HG03064 (cell line): Measurements from ENCODE around the gene TMEM266.
A peak's percentile ranks its signal among the peaks of the same experiment; 100 is the strongest.

ENCODE experiments used
- ATAC-seq: cut with Tn5 transposase; IDR thresholded peaks from one replicate; pipeline ENCODE4 v1.9.1; 2021; ENCODE audit warnings: low read depth; ENCODE audit not compliant: unreplicated experiment

Gene TMEM266

GRCh38 chr15:76178296-76179000 lies 118.7 kb downstream of the TMEM266 start:
- no peak for ATAC-seq

- ATAC-seq: no peak
Measured at GRCh38 chr15:76179023-76179422, 119.2 kb downstream of the TMEM266 start.

GRCh38 chr15:76180321-76180720 lies 120.5 kb downstream of the TMEM266 start:
- ATAC-seq: no peak

- no peak for ATAC-seq
Measured at GRCh38 chr15:76181705-76182107, 121.9 kb downstream of the TMEM266 start.

- ATAC-seq: no peak
Measured at GRCh38 chr15:76183930-76184649, 124.3 kb downstream of the TMEM266 start.

DNA sequence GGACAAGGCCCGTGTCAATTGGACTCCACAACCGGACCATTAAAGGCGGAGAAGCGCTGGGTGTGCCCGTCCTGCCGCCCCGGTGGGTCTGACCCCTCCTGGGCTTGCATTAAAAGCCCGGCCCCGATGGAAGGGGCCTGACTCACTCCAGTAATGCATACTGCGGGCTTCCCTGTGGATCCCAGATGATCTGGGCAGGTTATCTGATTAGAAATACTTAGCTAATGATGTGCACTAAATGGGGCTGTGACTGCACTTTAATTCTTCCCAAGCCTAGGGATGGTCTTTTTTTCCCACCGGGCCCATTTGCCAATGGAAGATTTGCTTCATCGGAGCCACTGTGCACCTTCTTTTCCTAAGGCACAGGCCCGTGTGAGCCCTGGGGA lies 124.9 kb downstream of the TMEM266 start:
- no peak for ATAC-seq

- ATAC-seq: no peak
Measured at GRCh38 chr15:76185716-76186115, 125.9 kb downstream of the TMEM266 start.

DNA sequence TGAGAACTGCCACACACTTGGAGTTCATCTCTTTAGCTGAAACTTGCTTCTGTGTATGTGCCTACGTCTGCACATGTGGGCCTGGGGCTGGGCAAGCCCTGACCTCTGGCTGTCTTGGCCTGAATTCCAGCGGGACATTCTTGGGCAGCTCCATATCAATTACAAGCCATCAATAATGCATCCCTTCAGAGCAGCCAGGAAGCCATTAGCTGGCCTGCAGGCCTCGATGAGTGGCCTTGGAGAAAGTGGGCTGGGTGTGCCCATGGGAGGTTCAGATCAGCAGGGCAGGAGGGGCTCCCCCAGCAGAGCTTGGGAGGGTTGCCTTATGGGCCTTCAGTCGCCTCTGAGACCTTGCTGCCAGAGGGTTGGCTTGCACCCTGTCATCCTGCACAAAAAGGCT lies 127.4 kb downstream of the TMEM266 start:
- no peak for ATAC-seq

DNA sequence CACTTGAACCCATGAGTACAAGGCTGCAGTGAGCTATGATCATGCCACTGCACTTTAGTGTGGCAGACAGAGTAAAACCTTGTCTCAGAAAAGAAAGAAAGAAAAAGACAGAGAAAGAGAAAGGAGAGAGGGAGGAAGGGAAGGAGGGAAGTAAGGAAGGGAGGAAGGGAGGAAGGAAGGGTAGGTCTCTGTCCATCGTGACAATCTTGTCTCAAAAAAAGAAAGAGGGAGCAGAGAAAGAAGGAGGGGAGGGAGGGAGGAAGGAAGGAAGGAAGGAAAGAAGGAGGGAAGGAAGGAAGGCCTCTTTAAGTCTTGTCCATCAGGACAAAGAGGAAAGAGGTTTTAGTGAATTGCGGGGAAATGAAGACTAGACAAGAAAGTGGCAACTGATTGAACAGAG lies 129.3 kb downstream of the TMEM266 start:
- no peak for ATAC-seq

DNA sequence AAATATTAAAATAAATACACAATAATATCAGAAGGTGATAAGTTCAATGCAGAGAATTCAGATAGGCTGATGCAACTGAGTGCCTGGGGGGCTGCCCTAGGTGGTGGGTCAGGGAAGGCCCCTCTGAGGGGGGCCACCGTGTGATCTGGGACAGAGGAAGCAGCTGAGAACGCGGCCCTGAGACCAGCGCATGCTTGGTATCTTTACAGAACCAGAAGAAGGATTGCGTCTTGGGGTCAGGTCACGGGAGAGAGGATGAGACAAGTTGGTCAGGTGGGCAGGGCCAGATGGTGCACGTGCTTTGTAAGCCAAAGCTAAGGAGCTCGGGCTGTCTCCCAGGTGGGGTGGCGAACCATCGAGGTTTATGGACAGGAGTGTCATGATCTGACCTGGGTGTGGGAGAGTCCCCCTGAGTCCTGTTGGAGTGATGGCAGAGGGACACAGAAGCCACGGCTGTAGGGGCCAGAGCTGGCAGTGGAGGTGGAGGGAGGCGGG lies 130.3 kb downstream of the TMEM266 start:
- no peak for ATAC-seq

DNA sequence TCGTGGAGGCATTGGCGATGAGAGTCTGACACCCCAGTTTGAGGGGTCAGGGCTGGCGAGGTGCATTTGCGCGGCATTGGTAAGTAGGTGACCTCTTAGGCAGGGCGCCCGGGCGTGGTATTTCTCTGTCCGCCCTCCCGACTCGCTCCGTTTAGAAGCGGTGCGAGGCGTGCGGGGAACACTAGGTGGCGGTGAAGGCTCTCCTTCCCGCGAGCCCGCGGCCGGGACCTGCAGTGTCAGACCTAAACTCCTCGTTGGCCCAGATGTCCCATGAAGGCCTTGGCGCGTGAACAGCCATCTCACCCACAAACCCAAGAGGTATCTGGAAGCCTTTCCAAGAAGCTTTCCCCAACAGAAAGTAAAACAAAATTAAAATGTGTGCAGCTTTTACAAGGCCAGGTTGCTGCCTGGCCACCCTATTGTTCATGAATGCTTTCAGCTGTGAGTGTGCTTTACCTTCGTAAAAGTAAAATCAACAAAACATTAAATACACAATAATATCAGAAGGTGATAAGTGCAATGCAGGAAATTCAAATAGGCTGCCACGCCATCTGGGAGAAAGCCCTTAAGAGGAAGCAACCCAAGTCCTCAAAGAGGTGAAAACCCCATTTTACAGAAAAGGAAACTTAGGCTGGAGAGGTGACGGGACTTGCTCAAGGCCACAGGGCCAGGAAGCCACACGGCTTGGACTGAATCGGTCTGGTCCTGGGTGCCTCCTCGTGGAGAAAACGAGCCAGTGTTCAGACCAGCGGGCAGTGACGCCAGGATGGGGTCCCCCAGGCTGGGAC lies 131.2 kb downstream of the TMEM266 start:
- peak; percentile 87 for ATAC-seq

DNA sequence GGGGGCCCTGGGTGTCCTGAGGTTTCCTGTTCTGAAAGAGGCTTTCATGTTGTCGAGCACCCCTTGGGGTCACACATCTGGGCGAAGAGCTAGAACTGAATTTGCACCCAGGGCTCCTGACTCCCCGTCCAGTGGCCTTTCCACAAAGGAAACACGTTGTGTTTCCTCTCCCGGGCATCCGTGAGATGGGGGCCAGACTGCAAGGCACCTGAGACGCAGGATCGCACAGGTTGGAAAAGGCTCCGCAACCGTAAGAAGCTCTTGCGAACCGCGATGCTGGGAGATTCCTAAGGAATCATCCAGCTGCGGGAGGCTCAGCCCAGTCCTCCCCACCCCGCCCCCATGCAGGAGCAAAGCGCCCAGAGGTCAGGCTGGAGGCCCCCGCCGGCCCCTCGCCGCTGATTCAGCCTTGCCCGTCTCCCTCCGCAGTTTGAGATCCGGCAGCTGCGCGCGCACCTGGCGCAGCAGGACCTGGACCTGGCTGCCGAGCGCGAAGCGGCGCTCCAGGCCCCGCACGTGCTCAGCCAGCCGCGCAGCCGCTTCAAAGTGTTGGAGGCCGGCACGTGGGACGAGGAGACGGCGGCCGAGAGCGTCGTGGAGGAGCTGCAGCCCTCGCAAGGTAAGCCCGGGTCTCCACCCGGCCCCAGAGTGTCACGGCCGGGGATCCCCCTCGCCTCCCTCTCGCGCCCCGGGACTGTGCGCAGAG lies 131.9 kb downstream of the TMEM266 start:
- ATAC-seq: no peak

DNA sequence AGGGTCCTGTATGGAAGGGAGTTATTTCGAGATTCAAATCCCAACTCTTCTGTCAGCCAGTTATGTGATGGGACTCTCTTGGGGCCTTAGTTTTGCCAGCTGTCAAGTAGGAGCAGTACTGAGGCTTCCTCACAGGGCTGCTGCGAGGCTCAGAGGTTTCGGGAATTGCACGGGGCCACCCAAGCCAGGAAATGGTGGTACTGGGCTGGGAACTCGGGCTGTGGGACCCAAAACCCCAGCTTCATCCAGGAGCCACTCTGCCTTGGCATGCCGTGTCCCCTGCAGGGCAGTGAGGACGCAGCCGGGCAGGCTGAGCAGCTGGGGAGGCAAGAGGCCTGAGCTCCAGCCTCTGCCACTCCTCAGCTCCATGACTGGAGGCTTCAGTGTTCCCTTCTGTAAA lies 132.9 kb downstream of the TMEM266 start:
- ATAC-seq: no peak

DNA sequence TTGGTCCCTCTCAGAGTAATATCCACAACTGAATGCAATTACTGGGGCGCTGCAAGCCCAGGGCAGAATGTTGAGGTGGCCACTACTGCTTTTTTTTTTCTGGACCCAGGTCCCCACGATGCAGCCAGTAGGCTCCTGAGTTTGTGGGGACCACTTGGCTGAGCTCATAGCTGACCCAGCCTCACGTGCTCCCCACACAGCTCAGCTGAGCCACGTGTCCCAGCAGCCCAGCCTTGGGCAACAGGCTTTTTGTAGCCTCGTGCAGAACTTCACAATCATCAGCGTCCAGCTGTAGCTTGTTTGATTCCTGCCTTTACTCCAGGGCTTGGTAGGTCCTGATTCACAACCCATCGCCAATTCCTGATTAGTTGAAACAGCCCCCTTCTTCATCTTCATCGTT lies 134.1 kb downstream of the TMEM266 start:
- ATAC-seq: no peak

DNA sequence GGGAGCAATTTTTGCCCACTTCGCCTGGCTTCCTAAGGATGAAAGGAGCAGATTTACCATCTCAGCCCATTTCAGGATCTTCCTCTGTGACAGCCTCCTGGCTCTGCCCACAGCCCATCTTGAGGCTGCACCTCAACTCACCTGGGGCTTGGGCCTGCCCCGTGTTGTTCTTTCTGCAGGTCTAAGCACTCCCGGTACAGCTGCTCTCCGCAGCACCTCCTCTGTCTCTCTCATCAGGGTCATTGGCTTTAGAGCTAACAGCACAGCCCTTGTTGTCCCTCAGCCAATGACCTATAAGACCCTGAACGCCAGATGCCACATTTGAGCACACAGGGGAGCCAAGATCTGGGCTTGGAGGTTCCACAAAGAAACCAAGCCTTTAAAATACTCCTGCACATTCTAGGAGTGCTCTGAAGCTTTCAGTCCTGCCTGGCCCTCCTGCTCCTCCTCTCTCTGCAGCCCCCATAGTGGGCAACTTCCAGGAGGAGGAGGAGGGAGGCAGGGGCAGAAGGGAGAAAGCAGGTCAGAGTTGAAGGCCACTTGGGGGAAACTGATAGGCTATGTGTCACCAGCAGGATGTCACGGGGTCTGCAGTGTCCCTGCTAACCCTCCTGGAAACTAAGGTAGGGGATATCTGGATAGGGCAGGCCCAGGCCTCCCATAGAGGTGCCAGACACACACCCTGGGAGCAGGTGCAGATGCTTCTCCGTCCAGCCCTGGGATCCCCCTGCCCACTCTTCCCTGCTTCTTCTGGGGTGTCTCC lies 135.9 kb downstream of the TMEM266 start:
- ATAC-seq: no peak

DNA sequence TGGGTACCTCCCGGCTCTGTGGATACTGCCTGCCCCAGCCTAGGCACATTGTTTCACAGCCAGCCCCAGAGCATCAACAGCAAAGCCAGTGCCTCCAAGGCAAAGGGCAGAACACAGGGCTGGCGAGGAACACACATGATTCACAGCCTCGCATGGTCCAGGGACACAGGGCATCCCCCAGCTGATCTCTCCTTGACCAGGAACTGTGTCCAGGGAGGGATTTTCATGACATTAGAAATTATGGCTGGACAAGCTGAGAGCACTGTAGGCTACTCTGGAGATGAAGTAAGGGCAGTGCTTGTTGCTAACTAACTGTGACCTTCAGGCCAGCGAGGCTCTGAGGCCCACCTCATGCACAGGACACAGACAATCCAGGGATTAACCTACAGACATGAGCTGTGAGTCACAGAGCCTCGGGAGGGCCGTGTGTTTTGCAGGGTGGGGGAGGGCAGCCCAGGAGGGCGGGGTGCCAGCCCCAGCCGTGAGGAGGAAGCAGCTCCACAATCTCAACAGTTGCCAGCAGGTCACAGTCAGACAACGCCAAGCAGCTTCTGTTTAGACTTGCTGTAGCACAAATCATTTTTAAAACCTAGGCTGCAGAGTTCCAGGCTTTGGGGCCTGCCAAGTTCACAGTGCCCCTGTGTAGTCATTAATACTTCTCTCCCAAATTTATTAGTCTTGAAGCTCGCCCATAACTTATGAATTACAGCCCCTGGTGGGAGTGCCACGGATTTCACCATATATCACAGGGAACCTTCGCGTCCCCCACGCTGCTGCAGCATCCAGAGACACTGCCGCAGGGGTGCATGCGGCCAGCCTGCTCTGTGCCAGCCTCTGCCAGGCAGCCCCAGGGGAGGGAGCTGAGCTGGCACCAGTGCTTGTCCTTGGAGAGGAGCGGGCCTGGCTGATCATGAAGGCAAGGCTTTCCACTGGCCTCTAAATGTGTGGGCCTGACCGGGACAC lies 136.8 kb downstream of the TMEM266 start:
- ATAC-seq: no peak

DNA sequence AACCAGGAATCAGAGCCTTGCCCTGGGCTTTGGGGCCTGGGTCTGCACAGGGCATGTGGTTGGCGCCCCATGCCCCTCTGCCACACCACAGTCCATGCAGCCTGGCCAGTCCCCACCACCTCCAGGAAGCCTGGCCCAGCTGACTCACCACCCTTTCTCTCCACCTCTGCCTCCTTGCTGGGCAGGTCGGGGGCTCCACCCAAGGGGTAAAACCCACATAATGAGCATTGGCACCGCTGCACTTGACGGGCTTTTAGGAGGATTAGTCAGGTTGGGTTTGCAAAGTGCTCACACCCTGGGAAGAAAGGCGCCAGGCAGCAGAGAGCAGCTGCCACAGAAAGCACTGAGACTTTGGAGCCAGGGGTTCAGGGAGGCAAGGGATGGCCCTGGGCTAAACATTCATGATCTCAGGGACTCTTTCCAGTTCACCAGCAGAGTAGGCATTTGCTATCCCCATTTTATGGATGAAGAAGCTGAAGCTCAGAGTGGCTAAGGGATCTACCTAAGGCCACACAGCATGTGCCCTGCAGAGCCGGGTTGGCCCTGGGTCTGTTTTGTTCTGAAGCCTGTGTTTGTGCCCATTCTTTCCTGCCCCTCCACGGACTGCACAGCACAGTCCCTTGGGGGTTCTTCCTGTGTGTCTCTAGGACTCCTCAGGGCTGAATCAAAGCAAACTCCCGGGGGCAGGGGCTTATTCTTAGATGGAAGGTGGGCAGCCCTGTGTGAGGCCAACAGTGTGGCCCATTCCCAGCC lies 138.1 kb downstream of the TMEM266 start:
- ATAC-seq: no peak

DNA sequence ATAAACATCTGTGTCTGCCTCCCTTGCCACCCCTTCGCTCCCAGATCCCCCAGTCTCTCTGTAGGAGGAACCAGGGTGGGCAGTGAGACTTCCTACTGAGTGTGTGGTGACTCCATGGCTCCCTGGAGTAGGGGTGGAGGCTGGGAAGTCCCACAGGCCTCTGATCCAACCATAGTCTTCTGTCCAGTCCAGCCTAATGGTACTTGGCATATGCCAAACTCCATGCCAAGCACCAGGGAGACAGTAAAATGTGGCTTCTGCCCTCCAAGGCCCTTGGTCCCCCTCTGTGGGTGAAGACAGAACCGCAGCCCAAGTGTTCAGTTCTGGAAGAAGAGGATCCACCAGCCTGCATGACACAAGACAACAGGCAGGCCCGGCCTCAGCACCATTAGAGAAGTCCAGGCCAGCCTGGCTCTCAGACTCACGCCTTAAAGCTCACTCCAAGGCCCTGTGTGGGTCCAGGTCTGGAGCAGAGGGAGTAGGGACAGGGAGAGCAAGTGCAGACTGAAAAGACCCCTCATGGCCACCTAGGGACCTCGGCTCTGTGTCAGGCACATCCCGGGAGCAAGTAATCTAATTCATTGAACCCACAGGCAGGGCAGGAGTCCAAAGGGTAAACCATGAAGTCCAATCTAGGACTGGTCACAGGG lies 138.8 kb downstream of the TMEM266 start:
- ATAC-seq: no peak
